IPS-NIHi7 (cell line): ENCODE data around the gene DNAJC18.
"Not testable (repeated sequence)": the region's sequence is repeated elsewhere in the genome, so short reads cannot be mapped to it uniquely, and the experiment has no call there.

Experiments used
- DNase-seq: peaks from one replicate; pipeline ENCODE4 v3.0.0; 2012; ENCODE audit warnings: mixed read lengths; ENCODE audit errors: extremely low spot score

Gene DNAJC18

DNA sequence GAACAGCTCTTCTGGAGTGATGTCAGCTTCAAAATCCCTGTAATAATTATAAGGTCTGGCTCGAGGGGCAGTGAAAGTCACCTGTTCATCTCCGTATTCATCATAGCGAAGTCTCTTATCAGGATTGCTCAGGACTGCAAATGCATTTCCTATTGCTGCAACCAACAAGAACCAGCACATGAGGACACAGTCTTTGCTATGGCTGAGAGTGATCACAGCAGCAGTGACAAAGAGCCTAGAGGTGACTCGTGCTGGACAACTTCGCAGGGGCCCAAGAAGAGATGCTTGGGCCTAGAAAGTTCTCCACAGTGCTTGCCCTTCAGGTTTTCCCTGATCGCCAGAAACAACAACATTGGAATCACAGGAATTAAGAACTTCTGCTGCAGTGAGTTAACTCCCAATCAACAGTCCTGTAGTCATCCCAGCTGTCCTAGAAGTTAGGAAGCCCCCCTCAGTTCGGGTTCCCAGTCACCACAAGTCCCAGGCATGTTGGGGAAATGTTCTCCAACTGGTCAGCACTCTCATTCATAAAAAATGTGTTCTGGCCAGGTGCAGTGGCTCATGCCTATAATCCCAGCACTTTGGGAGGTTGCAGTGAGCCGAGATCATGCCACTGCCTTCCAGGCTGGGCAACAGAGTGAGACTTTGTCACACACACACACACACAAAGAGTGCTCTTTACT is 13.0 kb downstream of the DNAJC18 start:
- no peak for DNase-seq

DNA sequence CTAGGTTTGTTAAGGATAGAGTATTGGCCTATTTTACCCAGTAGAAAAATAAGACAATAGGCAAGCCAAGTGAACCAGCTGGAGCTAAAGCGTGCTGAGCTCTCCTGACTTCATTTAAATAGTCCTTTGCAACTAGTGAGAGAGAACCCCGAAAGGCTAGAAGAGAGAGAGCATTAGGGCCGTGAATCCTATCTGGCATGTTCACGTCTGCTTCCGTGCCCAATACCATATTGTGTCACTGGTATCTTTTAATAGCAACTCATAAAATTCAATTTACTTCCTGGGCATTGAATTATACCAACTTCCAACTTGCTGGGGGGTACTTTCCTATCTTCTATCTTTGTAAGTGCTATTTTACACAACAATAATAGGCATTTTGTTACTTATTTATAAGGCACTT is 13.8 kb downstream of the DNAJC18 start:
- no peak for DNase-seq

DNA sequence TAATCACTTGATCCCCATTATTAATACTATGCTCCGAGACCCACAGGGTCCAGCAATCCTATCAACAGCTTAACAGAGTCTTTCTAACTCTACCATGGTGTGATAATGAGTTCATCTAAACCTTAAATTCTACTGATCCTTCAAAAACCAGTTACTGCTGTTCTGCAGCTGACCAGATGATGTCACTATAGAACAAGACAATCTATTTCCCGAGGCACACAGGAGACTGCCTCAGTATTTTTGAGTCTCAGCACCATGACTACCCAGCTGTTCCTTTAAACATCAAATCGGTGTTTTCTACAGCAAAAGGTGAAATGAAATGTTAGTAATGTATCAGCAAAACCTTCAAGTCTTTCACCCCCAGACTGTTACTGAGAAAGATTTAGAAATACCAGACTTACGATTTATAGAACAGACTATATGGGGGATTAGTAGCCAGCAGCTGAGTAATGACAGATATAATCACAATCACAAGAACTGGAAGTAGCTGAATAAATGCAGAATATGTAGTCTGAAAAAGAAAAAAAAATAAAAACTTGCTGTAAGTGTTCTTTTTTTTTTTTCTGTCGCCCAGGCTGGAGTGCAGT is 16.9 kb downstream of the DNAJC18 start:
- peak; percentile 83 for DNase-seq

DNA sequence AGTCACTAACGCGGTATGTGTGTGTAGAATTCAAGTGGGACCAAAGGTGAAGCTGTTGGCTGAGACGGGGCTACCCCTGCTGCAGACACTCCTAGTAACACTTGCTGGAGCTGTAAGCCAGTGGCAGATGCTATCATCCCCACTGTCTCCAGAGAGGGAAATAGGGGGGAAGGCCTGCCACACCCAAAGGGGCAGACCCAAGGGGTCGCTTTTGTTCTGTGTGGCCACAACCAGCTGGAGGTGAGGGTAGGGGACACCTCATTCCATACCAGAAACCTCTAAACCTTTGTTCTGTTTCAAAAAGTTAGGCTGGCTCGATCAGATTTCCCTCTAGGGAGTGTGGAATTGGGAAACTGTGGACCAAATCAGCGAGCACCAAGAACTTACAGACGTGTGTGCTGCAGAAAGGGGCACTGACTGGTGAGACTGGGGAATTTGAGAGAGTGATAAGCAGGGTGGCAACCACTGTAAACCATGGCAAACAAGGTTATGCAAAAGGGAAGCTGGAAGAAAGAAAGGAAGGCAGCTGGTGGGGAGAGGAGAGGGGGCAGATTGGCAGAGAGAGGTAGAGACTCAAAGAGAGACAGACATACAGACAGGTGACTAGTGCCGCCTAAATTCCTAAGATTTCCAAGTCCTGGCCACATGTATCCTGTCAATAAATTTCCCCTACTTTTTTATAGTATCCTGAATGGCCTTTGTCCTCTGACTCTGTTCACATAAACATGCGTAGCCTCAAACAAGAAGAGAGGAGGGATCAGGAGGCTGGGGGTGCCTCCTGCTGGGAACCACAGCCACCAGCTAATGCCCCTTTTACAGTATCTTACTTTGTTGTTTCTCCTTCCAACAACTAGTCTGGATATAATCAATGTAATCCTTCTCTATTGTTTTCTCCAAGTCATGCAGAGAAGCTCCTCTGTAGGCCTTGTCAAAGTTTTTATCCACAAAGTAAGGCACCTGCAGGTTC is 19.8 kb downstream of the DNAJC18 start:
- no peak for DNase-seq

DNA sequence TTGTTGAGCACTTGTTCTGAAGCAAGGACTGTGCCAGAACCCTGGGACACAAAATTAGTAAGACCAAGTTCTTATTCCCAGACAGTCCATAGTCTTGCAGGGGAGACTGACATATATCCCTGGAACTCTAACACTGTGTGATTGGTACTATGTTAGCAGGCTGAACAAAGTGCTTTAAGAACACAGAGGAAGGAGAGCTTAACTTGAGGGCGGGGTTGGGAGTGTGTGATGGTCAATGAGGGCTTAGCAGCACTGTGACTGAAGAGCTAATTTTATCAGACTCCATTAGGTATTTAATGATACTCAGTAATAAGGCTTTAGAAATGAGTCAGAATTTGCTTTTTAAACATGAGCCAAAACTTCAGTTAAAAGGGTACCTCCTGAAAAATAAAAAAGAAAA is 20.5 kb downstream of the DNAJC18 start:
- no peak for DNase-seq

DNA sequence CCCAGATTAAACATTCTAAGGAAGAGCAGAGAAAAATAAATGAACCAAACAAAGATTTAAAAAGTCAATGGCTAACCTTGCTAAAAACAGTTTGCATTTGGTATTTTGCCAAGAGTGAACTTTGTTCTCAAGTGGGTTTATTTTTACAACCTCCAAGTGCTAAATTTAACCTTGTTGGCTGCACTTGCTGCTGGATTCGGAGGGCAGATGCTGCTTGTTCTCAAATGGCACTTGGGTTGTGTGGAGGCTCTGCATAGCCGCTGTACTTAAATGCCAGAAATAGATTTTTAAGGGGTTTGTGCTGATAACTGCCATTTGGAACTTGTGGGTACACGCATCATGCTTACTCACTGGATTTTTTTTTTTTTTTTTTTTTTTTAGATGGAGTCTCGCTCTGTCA is 22.1 kb downstream of the DNAJC18 start:
- no peak for DNase-seq

DNA sequence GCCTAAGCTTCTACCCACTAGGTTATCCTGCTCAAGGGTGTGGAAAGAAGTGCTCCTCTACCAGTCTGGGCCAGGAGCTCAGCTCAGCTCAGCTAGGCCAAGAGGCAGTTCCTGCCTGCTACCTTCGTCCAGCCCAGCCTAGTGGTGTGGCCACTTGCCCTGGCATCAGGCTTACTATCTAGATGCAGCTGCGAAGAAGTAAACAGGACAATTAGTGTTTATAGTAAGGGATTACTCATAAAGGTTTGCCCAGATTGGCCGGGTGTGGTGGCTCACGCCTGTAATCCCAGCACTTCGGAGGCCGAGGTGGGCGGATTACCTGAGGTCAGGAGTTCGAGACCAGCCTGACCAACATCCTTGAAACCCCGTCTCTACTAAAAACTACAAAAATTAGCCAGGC is 22.7 kb downstream of the DNAJC18 start:
- no peak for DNase-seq

DNA sequence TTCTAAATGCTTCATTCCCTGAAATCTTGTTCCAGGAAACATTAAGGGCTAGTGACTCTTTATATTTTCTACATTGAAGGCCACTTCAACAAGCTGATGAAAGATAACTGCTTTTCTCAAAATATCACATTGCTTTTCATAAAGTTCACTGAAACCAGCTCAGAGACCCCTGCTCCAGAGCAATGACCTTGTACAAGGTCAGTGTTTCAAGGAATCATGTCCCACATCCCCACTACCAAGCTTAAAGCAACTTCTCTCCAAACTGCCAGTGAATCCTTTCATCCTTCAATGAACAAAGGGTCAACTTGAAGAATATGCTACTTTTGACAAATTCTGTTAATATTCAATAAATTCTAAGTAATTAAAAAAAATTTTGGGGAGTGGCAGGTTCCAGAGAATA is 23.5 kb downstream of the DNAJC18 start:
- DNase-seq = no peak

DNA sequence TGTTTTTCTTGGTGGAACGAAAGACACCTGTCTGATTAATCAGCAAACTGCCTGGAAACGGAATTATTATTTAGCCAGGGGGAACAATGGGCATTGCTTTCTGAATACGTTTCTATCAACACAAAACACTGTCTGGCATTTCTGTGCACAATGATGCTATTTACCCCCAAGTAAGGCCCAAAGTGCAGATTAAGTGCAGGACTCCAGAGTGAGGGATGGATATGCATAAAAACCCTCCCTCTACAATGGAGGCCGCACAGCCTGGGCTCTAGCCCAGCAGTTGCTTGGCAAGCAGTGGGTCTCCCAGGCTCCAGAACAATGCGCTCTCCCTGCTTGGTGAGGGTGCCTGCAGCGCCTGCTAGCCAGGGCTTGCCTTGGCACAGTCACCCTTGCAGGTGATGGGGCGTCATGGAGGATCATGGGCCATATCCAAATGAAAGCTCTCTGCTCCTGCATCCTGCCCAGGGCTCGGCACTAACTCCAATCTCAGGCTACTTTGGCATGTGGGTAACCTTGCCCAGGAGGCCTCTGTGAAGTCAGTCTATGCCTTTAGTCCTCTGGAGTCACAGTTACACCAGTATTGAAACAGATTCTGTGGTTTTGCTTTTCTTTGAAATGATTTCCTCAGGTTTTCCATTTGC is 24.0 kb downstream of the DNAJC18 start:
- no peak for DNase-seq

DNA sequence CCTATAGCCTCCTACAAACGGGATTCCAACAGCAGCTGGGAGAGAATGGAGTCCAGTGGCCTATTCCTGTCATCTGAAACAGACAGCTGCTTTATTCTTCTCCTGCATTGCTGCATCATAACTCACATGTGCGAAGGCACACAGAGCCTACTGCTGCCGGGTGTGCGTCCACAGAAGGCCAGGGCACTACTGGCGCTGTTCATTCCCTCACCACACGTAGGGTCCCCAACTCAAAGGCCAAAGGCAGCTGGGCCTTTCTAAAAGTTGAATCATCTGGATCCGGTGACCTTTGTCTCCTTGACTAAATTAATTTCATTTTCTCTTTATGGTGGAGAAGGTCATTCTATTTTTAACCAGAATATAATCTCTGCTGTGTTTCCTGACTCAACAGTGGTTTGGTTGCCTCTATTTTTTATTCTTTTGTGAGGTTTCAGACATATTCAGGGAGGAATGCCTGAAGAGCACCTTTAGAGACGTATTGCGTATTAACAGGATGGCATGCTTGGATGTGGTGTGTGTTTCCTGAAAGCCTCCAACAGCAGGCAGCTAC is 24.7 kb downstream of the DNAJC18 start:
- no peak for DNase-seq

DNA sequence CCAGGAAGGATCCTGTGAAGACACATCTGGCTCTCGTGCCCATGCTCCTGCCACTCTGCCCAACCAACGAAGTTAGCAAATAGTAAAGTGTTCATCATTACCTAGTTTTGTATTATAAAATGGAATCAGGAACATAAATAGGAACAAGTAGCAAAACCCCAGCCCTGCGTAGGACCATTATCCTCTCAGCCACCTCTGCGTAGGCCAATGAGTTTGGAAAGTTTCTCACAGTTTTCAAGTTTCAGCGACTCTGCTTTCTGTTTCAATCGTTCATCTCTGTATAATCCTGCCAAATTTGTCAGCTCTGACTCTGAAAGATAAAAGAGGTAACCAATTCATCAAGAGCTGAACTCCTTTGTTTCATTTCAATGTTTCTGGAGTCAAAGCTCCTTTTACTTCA is 25.4 kb downstream of the DNAJC18 start:
- DNase-seq = no peak

DNA sequence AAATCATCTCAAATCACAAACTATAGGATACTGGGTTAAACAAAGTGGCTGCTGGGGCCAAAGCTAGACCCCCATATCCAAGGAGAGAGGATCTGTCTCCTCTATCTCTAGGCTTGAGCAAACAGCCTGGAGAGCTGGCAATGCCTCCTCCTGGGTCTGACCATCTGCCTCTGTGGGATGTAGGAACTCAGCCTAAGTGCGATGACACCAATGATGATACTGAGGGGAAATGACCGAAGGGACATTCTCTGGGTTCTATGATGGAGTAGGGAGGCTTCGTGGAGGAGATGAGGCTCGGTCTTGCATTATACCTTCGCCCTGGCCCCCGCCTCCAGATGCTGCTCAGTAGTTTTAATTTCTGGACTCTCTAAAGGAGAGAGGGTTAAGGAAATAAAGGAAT is 26.2 kb downstream of the DNAJC18 start:
- no peak for DNase-seq

DNA sequence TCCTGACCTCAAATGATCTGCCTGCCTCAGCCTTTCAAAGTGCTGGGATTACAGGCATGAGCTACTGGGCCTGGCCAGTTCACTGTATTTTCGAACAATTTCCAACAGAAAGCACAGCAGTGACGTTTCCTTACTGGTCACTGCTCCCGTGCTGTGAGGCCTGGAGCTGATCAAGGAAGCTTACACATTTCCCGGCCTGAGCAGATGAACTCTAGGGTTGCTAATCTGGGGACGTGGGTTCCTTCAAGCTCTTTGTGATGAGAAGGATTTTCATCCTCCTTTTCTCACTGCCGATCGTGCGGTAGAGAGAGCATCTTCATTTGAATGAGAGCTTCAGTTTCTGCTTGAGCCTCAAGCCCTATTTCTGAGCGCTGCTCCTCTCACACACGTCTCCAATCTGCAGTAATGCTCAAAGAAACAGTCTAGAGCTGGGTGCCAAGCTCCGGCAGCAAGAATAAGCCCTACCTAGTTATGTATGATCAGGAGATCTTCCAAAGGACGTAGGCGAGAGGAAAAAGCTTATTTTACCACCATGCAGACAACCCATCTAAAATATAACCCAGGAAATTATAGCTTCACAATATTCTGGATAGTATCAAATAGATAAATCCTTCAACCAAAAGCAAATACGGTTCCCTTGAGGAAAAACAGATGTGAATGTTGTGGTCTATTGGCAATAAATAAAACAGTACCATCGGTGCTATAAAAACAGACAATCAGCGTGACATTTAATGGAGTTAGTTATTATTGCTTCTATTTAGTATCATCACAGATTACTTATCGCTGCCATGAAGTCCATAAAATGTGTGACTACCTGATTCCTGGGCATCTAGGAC is 28.1 kb downstream of the DNAJC18 start:
- DNase-seq = no peak

DNA sequence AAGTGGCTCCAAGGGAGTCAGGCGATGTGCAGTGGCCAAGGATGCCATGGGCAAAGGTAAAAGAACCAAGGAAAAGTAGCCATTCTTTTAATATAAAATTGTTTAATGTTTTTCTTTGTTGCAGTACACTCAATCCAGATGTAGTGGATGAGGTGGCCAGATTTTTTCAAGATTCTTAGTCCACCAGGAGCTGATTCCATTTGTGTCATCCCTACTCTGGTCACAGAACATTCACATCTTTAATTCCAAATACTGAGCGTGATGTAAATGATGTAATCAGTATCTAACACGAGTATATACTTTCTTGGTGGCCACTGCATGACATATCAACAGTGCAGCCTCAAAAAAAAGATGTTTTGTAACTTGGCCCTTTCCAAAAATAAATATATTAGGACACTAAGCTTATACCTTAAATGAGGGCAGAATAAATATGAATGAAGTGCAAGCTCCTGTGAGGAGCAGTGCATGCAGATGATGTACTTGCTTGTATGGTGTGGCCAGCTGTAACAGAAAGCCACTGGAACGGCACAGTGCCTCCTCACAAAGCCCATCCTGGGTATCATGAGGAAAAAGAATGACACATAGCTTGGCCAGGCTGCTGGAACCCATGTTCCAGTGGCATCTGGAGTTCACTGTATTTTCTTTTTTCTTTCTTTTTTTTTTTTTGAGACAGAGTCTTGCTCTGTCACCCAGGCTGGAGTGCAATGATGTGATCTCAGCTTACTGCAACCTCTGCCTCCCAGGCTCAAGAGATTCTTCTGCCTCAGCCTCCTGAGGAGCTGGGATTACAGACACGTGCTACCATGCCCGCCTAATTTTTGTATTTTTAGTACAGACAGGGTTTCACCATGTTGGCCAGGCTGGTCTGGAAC is 29.0 kb downstream of the DNAJC18 start:
- no peak for DNase-seq

DNA sequence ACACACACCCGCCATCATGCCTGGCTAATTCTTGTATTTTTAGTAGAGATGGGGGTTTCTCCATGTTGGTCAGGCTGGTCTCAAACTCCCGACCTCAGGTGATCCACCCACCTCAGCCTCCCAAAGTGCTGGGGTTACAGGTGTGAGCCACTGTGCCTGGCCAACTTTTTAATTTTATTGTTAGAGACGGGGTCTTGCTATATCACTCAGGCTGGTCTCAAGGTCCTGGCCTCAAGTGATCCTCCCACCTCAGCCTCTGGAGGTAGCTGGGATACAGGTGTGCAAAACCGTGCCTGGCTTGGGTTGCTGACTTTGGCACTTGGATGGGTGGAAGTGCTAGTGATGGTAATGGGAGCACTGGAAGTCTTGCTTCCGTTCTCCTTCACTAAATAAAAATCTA is 30.2 kb downstream of the DNAJC18 start:
- DNase-seq = not testable (repeated sequence)

DNA sequence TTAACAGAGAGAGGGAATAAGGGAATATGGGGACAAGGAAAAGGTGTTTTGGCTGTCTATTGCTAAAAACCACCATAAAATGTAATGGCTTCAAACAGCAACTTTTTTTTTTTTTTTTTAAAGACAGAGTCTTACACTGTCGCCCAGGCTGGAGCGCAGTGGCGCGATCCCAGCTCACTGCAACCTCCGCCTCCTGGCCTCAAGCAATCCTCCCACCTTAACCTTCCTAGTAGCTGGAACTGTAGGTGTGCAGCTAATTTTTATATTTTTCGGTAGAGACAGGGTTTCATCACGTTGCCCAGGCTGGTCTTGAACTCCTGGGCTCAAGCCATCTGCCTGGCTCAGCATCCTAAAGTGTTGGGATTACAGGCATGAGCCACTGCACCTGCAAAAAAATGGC is 31.1 kb downstream of the DNAJC18 start:
- no peak for DNase-seq

DNA sequence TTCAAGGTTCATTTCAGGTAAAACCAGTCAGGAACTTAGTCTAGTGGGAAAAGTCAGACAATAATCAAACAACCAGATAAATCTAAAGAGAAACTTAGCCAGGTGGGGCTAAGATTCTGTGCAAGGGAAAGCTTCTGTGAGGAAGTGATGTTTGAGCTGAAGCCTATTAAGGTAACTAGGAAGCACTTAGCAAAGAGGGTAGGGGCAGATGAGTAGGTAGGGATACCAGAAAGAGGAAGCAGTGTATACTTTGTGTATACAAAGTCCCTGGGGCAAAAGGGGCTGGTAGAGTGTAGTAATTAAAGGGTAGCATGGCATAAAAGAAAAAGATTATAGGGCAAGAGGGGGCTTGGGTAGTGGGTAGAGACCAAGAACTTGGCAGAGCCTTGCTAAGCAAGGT is 31.8 kb downstream of the DNAJC18 start:
- DNase-seq = no peak

DNA sequence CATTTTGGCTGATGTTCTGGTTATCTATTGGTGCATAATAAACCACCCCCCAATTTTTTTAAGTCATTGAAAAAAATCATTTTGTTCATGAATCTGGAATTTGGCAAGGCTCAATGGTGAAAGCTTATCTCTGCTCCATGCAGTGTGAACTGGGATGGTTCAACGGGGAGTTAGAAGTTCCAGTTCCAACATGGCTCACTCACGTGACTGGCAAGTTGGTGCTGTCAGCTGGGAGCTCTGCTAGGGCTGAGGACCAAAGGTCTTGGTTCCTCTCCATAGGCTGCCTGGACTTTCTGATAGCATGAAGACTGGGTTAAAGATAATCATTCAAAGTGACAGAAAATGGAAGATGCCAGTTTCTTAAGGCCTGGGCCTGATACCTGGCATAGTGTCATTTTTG is 32.4 kb downstream of the DNAJC18 start:
- no peak for DNase-seq

DNA sequence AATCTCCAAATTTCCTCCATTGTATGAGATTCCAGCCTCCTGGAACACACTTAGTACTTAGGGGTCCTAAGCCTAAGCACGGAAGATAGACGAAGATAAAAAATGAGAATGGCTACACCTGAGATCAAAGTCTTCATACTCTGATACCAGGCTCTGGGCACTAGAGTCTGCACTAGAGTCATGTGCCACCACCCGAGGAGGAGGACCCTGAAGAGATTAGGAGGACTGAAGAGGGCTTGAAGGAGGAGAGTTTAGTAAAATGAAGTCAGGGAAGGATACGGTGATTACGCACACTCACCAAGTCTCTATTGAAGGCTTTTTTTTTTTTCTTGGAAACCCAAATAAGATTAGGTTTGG is 34.9 kb downstream of the DNAJC18 start:
- DNase-seq = no peak

DNA sequence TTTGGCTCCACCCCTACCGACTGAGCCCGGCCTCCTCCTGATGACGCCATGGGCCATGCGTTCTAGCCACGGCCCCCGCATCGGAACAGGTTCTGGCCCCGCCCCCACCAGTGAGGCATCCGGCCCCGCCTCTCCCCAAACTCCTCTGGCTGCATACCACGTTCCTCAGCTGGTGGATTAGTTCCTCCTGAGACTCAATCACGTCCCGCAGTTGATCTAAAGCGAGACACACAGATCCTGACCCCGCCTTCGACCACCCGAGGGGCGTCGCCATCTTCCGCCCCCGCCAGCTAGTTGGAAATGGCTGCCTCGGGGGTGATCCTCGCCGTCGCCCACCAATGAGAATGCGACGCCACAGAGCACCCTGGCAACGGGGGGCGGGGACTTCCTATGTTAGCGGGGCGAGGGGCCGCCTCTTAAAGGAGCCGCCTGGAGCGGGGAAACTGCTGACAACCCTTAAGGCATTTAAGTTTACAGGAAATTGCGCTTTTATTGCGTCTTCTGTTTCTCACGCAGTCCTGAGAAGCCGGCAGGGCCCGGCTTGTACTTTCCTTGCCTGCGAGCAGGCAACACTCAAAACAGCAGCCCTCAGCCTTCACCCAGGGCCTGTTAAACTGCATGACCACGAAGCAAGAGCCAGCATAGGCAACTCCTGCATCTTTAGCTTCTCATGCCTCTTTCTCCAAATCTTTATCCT is 35.4 kb downstream of the DNAJC18 start, which contains the start of gene SPATA24:
SPATA24 (minus strand) TSS at position 303 of the 697 bp plus-strand sequence; CDS start at position 274, 29 bp downstream.
- peak; percentile 99 for DNase-seq
